H1 (cell line): ENCODE measurements around the gene GSKIP. TPM values are rescaled to one million over a fixed set of nuclear protein-coding genes. Genes with fewer than 3 reads are reported as not detected.

Source experiments
- CTCF ChIA-PET: fragments of 300-600 bp; sonication (Branson Sonifier 250); formaldehyde crosslinking; loops from one replicate; lab custom pipeline; 2021; ENCODE audit not compliant: partially characterized antibody; lab: Charles Lee
- POLR2A ChIA-PET: fragments of 300-600 bp; sonication (Branson Sonifier 250); formaldehyde crosslinking; loops from one replicate; lab custom pipeline; 2021; ENCODE audit warnings: inconsistent platforms; ENCODE audit not compliant: partially characterized antibody; lab: Charles Lee
- DNase-seq, 2 experiments: peaks; one replicate each; pipeline versions ENCODE4 v3.0.0 to v3.0.0-alpha.2; 2010 to 2022; ENCODE audit warnings: low spot score in 2 of 2, low read depth in 1 of 2, mixed read lengths in 1 of 2
- FAIRE-seq: peaks from 2 replicates; lab custom pipeline; 2011; peaks lifted over from hg19 to GRCh38; lab: Jason Lieb, UNC
- H2AFZ ChIP-seq: 2 replicates; pipeline ENCODE4 v1.8.1; 2012; ENCODE audit warnings: low read length, inconsistent platforms
- H2AK5ac ChIP-seq: 2 replicates; pipeline ENCODE4 v1.6.1; 2013; ENCODE audit warnings: low read depth, low read length
- H2BK120ac ChIP-seq: replicated peaks from 2 replicates; pipeline ENCODE3; 2013; ENCODE audit warnings: low read depth, low read length, inconsistent platforms
- H2BK12ac ChIP-seq: 2 replicates; pipeline ENCODE4 v1.6.1; 2013; ENCODE audit warnings: low read depth, low read length
- H2BK15ac ChIP-seq: 2 replicates; pipeline ENCODE4 v1.6.1; 2013; ENCODE audit warnings: low read length
- H2BK20ac ChIP-seq: 2 replicates; pipeline ENCODE4 v1.6.1; 2013; ENCODE audit warnings: low read length
- H2BK5ac ChIP-seq: 2 replicates; pipeline ENCODE4 v1.6.1; 2013; ENCODE audit warnings: low read depth, low read length
- H3K14ac ChIP-seq: 2 replicates; pipeline ENCODE4 v1.6.1; 2013; ENCODE audit warnings: inconsistent platforms; ENCODE audit not compliant: insufficient read length
- H3K18ac ChIP-seq: 2 replicates; pipeline ENCODE4 v1.6.1; 2013; ENCODE audit warnings: low read length; ENCODE audit errors: extremely low read depth
- H3K23ac ChIP-seq: 2 replicates; pipeline ENCODE4 v1.6.1; 2013; ENCODE audit warnings: inconsistent platforms; ENCODE audit not compliant: insufficient read length
- H3K23me2 ChIP-seq: 2 replicates; pipeline ENCODE4 v1.6.1; 2013; ENCODE audit warnings: low read depth, low read length
- H3K27ac ChIP-seq: 2 replicates; pipeline ENCODE4 v1.6.1; 2011; ENCODE audit warnings: low read depth, low read length, inconsistent platforms
- H3K27me3 ChIP-seq, 4 experiments: replicated peaks in 1 of 4; 1 replicate in 1 of 4; 2 replicates in 3 of 4; pipeline versions ENCODE4 v1.6.1 to v1.8.1; 2011 to 2013; ENCODE audit warnings: low read length in 3 of 4, mild to moderate bottlenecking in 3 of 4, inconsistent platforms in 2 of 4, mixed read lengths in 2 of 4, moderate library complexity in 1 of 4; ENCODE audit not compliant: control insufficient read depth in 3 of 4, insufficient read depth in 3 of 4; ENCODE audit errors: extremely low read depth in 1 of 4
- H3K36me3 ChIP-seq, 4 experiments: 2 replicates each; pipeline versions ENCODE4 v1.6.1 to v1.8.1; 2011 to 2013; ENCODE audit warnings: mild to moderate bottlenecking in 4 of 4, low read length in 3 of 4, moderate library complexity in 2 of 4, control low read depth in 1 of 4, inconsistent platforms in 1 of 4; ENCODE audit not compliant: insufficient read depth in 4 of 4, control insufficient read depth in 2 of 4
- H3K4ac ChIP-seq: replicated peaks from 2 replicates; pipeline ENCODE3; 2013; ENCODE audit warnings: low read length, low read depth, mixed read lengths, inconsistent platforms; ENCODE audit not compliant: insufficient read length
- H3K4me1 ChIP-seq, 4 experiments: replicated peaks in 1 of 4; 1 replicate in 1 of 4; 2 replicates in 3 of 4; pipeline versions ENCODE4 v1.6.1 to v1.8.1; 2011 to 2013; ENCODE audit warnings: low read length in 3 of 4, inconsistent platforms in 2 of 4, mixed read lengths in 1 of 4; ENCODE audit not compliant: insufficient read depth in 4 of 4, control insufficient read depth in 3 of 4
- H3K4me2 ChIP-seq, 2 experiments: 2 replicates each; pipeline versions ENCODE4 v1.6.1 to v1.8.1; 2011 to 2013; ENCODE audit warnings: low read depth in 2 of 2, low read length in 2 of 2, control low read depth in 1 of 2, inconsistent platforms in 1 of 2, mild to moderate bottlenecking in 1 of 2; ENCODE audit not compliant: insufficient read depth in 1 of 2
- H3K4me3 ChIP-seq, 4 experiments: fragments of 200-600, 300-600 bp in 1 of 4; sonication (generic), shearing (Covaris generic), sonication (Bioruptor Twin) in 1 of 4; 2 replicates each; pipeline versions ENCODE4 v1.5.1 to v1.8.1; 2011 to 2016; ENCODE audit warnings: low read length in 4 of 4, low read depth in 3 of 4, control low read depth in 2 of 4, inconsistent platforms in 2 of 4, mild to moderate bottlenecking in 2 of 4, mixed read lengths in 1 of 4, moderate library complexity in 1 of 4; ENCODE audit not compliant: insufficient read depth in 2 of 4; ENCODE audit errors: extremely low read depth in 1 of 4
- H3K56ac ChIP-seq: replicated peaks from 2 replicates; pipeline ENCODE3; 2013; ENCODE audit warnings: low read depth, mild to moderate bottlenecking, mixed read lengths, low read length, inconsistent platforms; ENCODE audit not compliant: insufficient read length
- H3K79me1 ChIP-seq: 2 replicates; pipeline ENCODE4 v1.6.1; 2013; ENCODE audit warnings: low read depth, low read length, control low read depth
- H3K79me2 ChIP-seq, 2 experiments: 2 replicates each; pipeline versions ENCODE4 v1.6.1 to v1.8.1; 2012 to 2013; ENCODE audit warnings: low read length in 2 of 2, mild to moderate bottlenecking in 2 of 2, inconsistent platforms in 1 of 2; ENCODE audit not compliant: insufficient read depth in 2 of 2, control insufficient read depth in 1 of 2
- H3K9ac ChIP-seq, 4 experiments: replicated peaks in 1 of 4; 1 replicate in 1 of 4; 2 replicates in 3 of 4; pipeline versions ENCODE4 v1.6.1 to v1.8.1; 2011 to 2013; ENCODE audit warnings: low read depth in 3 of 4, low read length in 3 of 4, control low read depth in 2 of 4, mild to moderate bottlenecking in 2 of 4, moderate library complexity in 2 of 4, inconsistent platforms in 1 of 4; ENCODE audit errors: extremely low read depth in 1 of 4
- H3K9me3 ChIP-seq, 2 experiments: 2 replicates each; pipeline versions ENCODE4 v1.6.1 to v1.8.1; 2012 to 2013; ENCODE audit warnings: mild to moderate bottlenecking in 2 of 2, moderate library complexity in 2 of 2, control low read depth in 1 of 2, inconsistent platforms in 1 of 2, low read depth in 1 of 2, low read length in 1 of 2, mixed read lengths in 1 of 2; ENCODE audit not compliant: insufficient read depth in 2 of 2
- H4K20me1 ChIP-seq, 2 experiments: replicated peaks in 1 of 2; 2 replicates each; pipeline versions ENCODE3 to v1.8.1; 2011 to 2013; ENCODE audit warnings: inconsistent platforms in 2 of 2, low read length in 2 of 2, mild to moderate bottlenecking in 1 of 2; ENCODE audit not compliant: insufficient read depth in 2 of 2, control insufficient read depth in 1 of 2
- H4K5ac ChIP-seq: 2 replicates; pipeline ENCODE4 v1.6.1; 2013; ENCODE audit warnings: low read length, low read depth, mixed read lengths, inconsistent platforms; ENCODE audit not compliant: insufficient read length
- H4K8ac ChIP-seq: 2 replicates; pipeline ENCODE4 v1.8.0; 2013; ENCODE audit warnings: mild to moderate bottlenecking, moderate library complexity, low read length, inconsistent platforms; ENCODE audit not compliant: insufficient read depth; ENCODE audit errors: extremely low read depth
- H4K91ac ChIP-seq: replicated peaks from 2 replicates; pipeline ENCODE3; 2013; ENCODE audit warnings: low read length, mixed read lengths, inconsistent platforms; ENCODE audit not compliant: insufficient read length
- ATF2 ChIP-seq: IDR thresholded peaks from 2 replicates; pipeline ENCODE4 v1.6.1; 2012; ENCODE audit warnings: low read length, inconsistent platforms
- BACH1 ChIP-seq: IDR thresholded peaks from 2 replicates; pipeline ENCODE4 v1.6.1; 2012; ENCODE audit warnings: low read length, improper control_type of control experiment
- MAFK ChIP-seq: IDR thresholded peaks from 2 replicates; pipeline ENCODE4 v1.6.1; 2012; ENCODE audit warnings: low read depth, mild to moderate bottlenecking, improper control_type of control experiment, low read length
- NANOG ChIP-seq: IDR thresholded peaks from 2 replicates; pipeline ENCODE4 v1.6.1; 2011; ENCODE audit warnings: low read length, low read depth, mild to moderate bottlenecking, inconsistent platforms; ENCODE audit not compliant: insufficient read depth, poor library complexity, severe bottlenecking
- SAP30 ChIP-seq: fragments of 300-600 bp; sonication (generic); IDR thresholded peaks from 2 replicates; pipeline ENCODE4 v1.7.1; 2012; ENCODE audit warnings: low read length, moderate library complexity, mild to moderate bottlenecking, inconsistent platforms; ENCODE audit not compliant: insufficient read depth, insufficient replicate concordance
- SIN3A ChIP-seq, 2 experiments: IDR thresholded peaks in 1 of 2; conservative IDR thresholded peaks in 1 of 2; 2 replicates each; pipeline ENCODE4 v1.6.1; 2011 to 2012; ENCODE audit warnings: low read length in 2 of 2, improper control_type of control experiment in 1 of 2, low read depth in 1 of 2, mild to moderate bottlenecking in 1 of 2
- USF2 ChIP-seq: IDR thresholded peaks from 2 replicates; pipeline ENCODE4 v1.6.1; 2011; ENCODE audit warnings: low read length, improper control_type of control experiment
- WGBS, 2 experiments: shearing (Covaris generic) in 1 of 2; methylation state at CpG; one replicate each; pipeline versions ENCODE4 v1.1.6 to v1.1.7; 2013 to 2015; ENCODE audit warnings: low lambda C conversion rate in 2 of 2, mixed read lengths in 2 of 2, inconsistent platforms in 1 of 2, low coverage in 1 of 2, missing lambda C conversion rate in 1 of 2; ENCODE audit not compliant: insufficient replicate concordance in 2 of 2, insufficient coverage in 1 of 2, insufficient read length in 1 of 2; ENCODE audit errors: extremely low coverage in 1 of 2, missing lambda C conversion rate in 1 of 2; 5-methylcytosine and 5-hydroxymethylcytosine counted together
- polyA plus RNA-seq, 7 experiments: library from polyadenylated mRNA; depleted of rRNA in 3 of 7; stranded (reverse) in 5 of 7; unstranded in 2 of 7; fragments of >200 nt in 5 of 7; fragments of 200-250 nt in 2 of 7; gene quantifications; 1 replicate in 5 of 7; 2 replicates in 1 of 7; 4 replicates in 1 of 7; pipeline versions ENCODE4 v1.2.1 to v1.2.3, GENCODE V29; 2011 to 2013; ENCODE audit warnings: missing spikeins in 2 of 7, mixed read lengths in 2 of 7
- total RNA-seq: library from RNA; stranded (reverse); fragmentation: NEBNext Ultra II Directional; extraction: Animal tissue kit (Norgen Biotek cat#: 25700); gene quantifications from 2 replicates; pipeline ENCODE4 v1.2.1, GENCODE V29; 2021

Gene GSKIP
- total and polyA plus RNA-seq, 2 of the 8 experiments (the other 6 are each of a cell fraction or from before 2014, with no cell fraction given), result 20.3 to 37.1 TPM

- Histone ChIP-seq H2AFZ (peak overlapping the region; percentile 34; the same call in 1 of the 2 replicates), H3K23me2 (peaks cover 11% of the 10 kb centered on the region), H3K14ac (no peak overlapping the region), H3K27me3 (no peaks in the 10 kb centered on the region), H2BK12ac (no peak overlapping the region), H3K4me3 (peak overlapping the region; percentile 82 to 92 (median 88)), H3K4me1 (peaks cover 0 to 10% (median 1%) of the 10 kb centered on the region in 4 experiments; a peak in 6 of 7 replicates), H3K79me2 (peaks cover 2 to 81% of the 10 kb centered on the region in 2 experiments), H3K18ac (0 out of 2 replicates have a peak overlapping the region, but pooled peaks have one; percentile 14), H3K27ac (peak overlapping the region; percentile 48; the same call in 1 of the 2 replicates), H3K56ac (no peak overlapping the region), H3K9me3 (no peaks in the 10 kb centered on the region), H3K79me1 (peaks cover 8% of the 10 kb centered on the region), H4K5ac (no peak overlapping the region), H2BK20ac (no peak overlapping the region), H4K20me1 (peaks cover 0 to 13% of the 10 kb centered on the region in 2 experiments), H2BK15ac (no peak overlapping the region), H3K36me3 (no peaks in the 10 kb centered on the region), H3K9ac (peak overlapping the region; percentile 65 to 70 (median 68)), H2BK120ac (no peak overlapping the region), H4K8ac (peak overlapping the region; percentile 79), H4K91ac (no peak overlapping the region), H2BK5ac (0 out of 2 replicates have a peak overlapping the region, but pooled peaks have one; percentile 25), H3K23ac (no peak overlapping the region), H3K4ac (no peak overlapping the region), H3K4me2 (peak overlapping the region; percentile 81 to 99), H2AK5ac (no peak overlapping the region)
- 9% methylated on average over 27 of the region's 27 CpGs; no CpG with 5 or more reads in 1 of the 2 experiments for WGBS, 2 experiments
- DNase-seq, result no peak
- CTCF ChIA-PET, result no interaction called here
- FAIRE-seq, result no peak
- POLR2A ChIA-PET, result interaction anchor here (0.7 to 1.6 kb wide), 3 partner anchors 28 to 158 kb away, joined by 3 to 6 read pairs (median 3); partner anchors contain the start of genes BDKRB2 and PAPOLA
- peak; percentile 94 for TF ChIP-seq MAFK
- TF ChIP-seq ATF2, result no peak
- TF ChIP-seq BACH1, result no peak
- TF ChIP-seq USF2, result peak; percentile 54; the same call in 1 of the 2 replicates
- TF ChIP-seq NANOG, result no peak
- peak; percentile 66 for TF ChIP-seq SAP30
- TF ChIP-seq SIN3A (conservative IDR thresholded peaks at IDR 0.05 in 1 of 2, IDR thresholded peaks at IDR 0.05 in 1 of 2; ENCODE audit: low read depth in 1 of 2, low read length in 2 of 2), result peak; percentile 55 to 79; a peak in 2 of 4 replicates
Observed at GRCh38 chr14:96362071-96362964, 1.0 kb upstream of the GSKIP start.
